Epithelial cell of esophagus (primary cell): ENCODE results near the gene TBC1D3B.
"Not testable (repeated sequence)": the region's sequence is repeated elsewhere in the genome, so short reads cannot be mapped to it uniquely, and the experiment has no call there.

Experiments
- DNase-seq: peaks from one replicate; pipeline ENCODE4 v3.0.0; 2010; ENCODE audit warnings: low read depth
- H3K4me3 ChIP-seq: 2 replicates; pipeline ENCODE4 v1.5.1; 2011; ENCODE audit warnings: mild to moderate bottlenecking, low read length, control low read depth
- TF ChIP-seq, protein P1 (sequence below): IDR thresholded peaks from 2 replicates; pipeline ENCODE4 v1.5.1; 2011; ENCODE audit warnings: low read depth, mild to moderate bottlenecking, low read length, control low read depth, inconsistent platforms; ENCODE audit not compliant: insufficient read depth; ENCODE audit errors: missing control alignments

TBC1D3B gene

DNA sequence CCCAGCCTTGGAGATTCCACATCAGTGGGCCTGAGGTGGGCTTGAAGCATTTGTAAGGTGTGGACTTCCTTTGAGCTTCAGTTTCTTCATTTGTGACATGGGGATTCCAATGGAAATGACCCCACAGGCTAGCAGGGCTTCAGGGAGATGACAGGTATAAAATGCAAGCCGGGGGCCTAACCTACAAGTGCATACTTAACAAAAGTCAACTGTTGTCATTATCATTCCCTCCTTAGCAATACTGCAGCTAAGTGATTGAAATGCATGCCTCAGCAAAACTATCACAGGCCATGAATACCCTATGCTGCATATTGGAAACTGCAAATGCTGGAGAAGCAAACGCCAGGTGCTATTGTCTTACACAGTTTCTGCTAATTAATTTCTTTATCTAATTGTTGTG is 53.0 kb downstream of the TBC1D3B start:
- H3K4me3 ChIP-seq: no peak overlapping the region
- TF ChIP-seq, protein P1, sequence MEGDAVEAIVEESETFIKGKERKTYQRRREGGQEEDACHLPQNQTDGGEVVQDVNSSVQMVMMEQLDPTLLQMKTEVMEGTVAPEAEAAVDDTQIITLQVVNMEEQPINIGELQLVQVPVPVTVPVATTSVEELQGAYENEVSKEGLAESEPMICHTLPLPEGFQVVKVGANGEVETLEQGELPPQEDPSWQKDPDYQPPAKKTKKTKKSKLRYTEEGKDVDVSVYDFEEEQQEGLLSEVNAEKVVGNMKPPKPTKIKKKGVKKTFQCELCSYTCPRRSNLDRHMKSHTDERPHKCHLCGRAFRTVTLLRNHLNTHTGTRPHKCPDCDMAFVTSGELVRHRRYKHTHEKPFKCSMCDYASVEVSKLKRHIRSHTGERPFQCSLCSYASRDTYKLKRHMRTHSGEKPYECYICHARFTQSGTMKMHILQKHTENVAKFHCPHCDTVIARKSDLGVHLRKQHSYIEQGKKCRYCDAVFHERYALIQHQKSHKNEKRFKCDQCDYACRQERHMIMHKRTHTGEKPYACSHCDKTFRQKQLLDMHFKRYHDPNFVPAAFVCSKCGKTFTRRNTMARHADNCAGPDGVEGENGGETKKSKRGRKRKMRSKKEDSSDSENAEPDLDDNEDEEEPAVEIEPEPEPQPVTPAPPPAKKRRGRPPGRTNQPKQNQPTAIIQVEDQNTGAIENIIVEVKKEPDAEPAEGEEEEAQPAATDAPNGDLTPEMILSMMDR: no peak
- no peak for DNase-seq

DNA sequence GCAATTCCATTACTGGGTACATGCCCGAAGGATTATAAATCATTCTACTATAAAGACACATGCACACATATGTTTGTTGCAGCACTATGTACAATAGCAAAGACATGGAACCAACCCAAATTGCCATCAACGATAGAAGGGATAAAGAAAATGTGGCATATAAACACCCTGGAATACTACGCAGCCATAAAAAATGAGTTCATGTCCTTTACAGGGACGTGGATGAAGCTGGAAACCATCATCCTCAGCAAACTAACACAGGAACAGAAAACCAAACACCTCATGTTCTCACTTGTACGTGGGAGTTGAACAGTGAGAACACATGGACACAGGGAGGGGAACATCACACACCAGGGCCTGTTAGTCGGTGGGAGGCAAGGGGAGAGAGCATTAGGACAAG is 55.3 kb downstream of the TBC1D3B start:
- DNase-seq, H3K4me3 ChIP-seq: not testable (repeated sequence)

DNA sequence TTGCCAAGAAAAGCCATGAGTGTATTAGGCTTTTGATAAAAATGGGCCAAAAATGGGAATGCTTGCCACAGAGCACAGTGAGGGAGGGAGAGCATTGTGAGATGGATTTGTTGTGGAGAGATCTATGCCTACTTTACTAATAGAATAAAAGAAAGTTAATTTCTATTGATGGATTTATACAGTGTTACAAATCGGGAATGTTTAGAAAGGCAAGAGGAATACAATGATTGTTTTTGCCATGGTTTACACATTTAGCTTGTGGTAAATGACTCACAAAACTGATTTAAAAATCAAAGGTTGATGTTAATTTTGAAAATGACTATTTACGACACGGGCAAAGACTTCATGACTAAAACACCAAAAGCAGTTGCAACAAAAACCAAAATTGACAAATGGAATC is 56.2 kb downstream of the TBC1D3B start:
- DNase-seq: no peak
- TF ChIP-seq, protein P1: no peak
- no peak overlapping the region for H3K4me3 ChIP-seq

- H3K4me3 ChIP-seq: no peak overlapping the region
- DNase-seq: no peak
- TF ChIP-seq, protein P1: no peak
Observed at GRCh38 chr17:36118477-36119353, 57.7 kb downstream of the TBC1D3B start.

DNA sequence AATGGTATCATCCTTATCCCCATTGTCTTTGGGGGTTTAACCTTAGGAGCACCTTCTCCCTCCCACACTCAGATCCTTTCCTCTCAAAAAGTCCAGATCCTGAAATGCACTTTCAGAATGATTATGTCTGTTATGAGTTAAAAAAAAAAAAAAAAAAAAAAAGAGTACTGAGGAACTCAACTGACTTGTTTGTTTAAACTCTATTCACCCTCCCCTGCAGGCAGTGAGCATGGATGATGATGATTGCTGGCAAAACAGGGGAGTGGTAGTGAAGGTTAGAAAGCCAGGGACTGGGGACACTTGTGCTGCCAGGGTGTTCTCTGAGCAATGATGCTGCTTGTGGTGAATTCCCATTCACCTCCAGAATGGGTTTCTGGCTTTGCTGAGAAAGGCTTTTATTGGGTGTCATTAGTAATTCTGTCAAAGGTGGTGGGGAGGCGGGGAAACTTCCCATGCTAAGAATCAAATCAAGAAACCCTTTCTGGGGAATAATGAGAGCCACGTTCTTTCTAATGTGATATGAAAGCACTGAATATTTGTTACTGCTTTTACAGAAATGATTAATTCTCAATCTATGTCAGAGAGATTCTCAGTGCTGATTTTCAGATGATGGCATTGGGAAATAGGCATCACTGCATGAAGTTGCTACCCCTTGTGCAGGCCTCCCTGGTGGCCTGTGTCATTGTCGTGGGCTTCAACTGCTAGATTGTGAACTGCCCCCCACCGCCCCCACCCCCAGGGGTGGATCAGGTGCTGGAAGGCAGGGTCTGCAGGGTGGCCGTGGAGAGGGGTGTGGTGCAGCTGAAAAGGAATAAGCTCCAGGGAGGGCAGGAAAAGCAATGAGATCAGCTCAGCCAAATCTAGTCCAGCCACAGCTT is 58.7 kb downstream of the TBC1D3B start:
- no peak for DNase-seq
- TF ChIP-seq, protein P1: no peak
- no peak overlapping the region for H3K4me3 ChIP-seq
